Measurements from ENCODE around the gene EYA3.
A peak's percentile ranks its signal among the peaks of the same experiment; 100 is the strongest.

EYA3 gene

GRCh38 chr1:28108001-28108400, 19.6 kb upstream of the EYA3 start:
- Histone ChIP-seq H3K18ac (ENCODE audit: low read length) (no peak overlapping the region), H3K4ac (ENCODE audit: low read depth, low read length) (no peak overlapping the region), H3K23ac (ENCODE audit: low read length) (no peak overlapping the region), H3K4me2 (ENCODE audit: low read length) (no peak overlapping the region), H3K4me3 (ENCODE audit: low read length) (no peak overlapping the region), H3K9ac (ENCODE audit: low read length) (no peak overlapping the region), H3K79me1 (ENCODE audit: low read length) (no peaks in the 10 kb centered on the region), H3K4me1 (ENCODE audit: control insufficient read depth, low read depth, low read length) (peaks cover 2% of the 10 kb centered on the region), H2BK5ac (ENCODE audit: low read length) (no peak overlapping the region), H3K36me3 (ENCODE audit: control insufficient read depth, insufficient read depth, low read length) (no peaks in the 10 kb centered on the region), H4K8ac (ENCODE audit: low read depth, low read length) (no peak overlapping the region), H3K27me3 (ENCODE audit: insufficient read depth, low read length, poor library complexity) (no peaks in the 10 kb centered on the region), H4K5ac (ENCODE audit: low read length) (no peak overlapping the region), H3K79me2 (ENCODE audit: control insufficient read depth, insufficient read depth, low read length) (no peaks in the 10 kb centered on the region), H2BK15ac (replicated peaks; ENCODE audit: low read depth) (no peak overlapping the region), H3K27ac (ENCODE audit: low read depth, low read length) (no peak overlapping the region), H2BK120ac (ENCODE audit: low read depth, low read length) (no peak overlapping the region), H2AK5ac (ENCODE audit: low read length) (no peak overlapping the region), H3K56ac (ENCODE audit: low read length) (no peak overlapping the region)
- no CpG with 5 or more reads among the region's 2 CpGs for WGBS (ENCODE audit: extremely low coverage, insufficient coverage, low lambda C conversion rate)
- no peak for DNase-seq

DNA sequence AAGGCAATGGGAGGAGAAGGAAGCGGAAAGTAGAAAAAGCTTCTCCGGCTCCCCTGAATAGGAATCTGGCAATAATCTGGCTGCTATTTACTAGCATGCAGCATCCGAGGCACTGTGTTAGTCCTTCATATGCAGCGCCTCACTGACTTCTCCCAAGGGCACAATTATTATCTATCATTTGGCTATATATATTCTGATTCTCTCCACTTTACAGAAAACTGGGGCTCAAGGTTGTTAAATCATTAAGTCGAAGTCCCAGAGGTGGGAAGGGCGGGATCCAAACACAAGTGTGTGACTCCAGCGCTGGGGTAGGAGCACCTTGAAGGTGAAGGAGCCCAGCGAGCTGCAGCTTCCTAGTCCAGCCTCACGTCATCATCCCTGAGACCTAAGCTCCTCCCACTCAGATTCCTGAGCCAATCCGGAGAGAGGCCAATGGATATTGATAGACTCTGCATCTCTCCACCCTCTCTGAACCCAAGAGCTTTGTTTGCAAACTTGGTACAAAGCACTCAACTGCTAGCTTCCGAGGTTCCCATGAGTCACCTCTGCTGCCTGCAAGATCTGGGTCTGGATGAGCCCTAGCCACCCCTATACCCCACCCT, 16.6 kb upstream of the EYA3 start:
- peak; percentile 95 for DNase-seq
- Histone ChIP-seq H3K79me2 (ENCODE audit: control insufficient read depth, insufficient read depth, low read length) (no peaks in the 10 kb centered on the region), H3K9ac (ENCODE audit: low read length) (peak overlapping the region; percentile 55), H3K23ac (ENCODE audit: low read length) (no peak overlapping the region), H4K8ac (ENCODE audit: low read depth, low read length) (no peak overlapping the region), H2BK120ac (ENCODE audit: low read depth, low read length) (no peak overlapping the region), H2BK5ac (ENCODE audit: low read length) (no peak overlapping the region), H4K5ac (ENCODE audit: low read length) (no peak overlapping the region), H3K27ac (ENCODE audit: low read depth, low read length) (no peak overlapping the region), H2AK5ac (ENCODE audit: low read length) (no peak overlapping the region), H3K36me3 (ENCODE audit: control insufficient read depth, insufficient read depth, low read length) (no peaks in the 10 kb centered on the region), H3K4ac (ENCODE audit: low read depth, low read length) (no peak overlapping the region), H3K27me3 (ENCODE audit: insufficient read depth, low read length, poor library complexity) (no peaks in the 10 kb centered on the region), H3K18ac (ENCODE audit: low read length) (no peak overlapping the region), H3K4me3 (ENCODE audit: low read length) (no peak overlapping the region), H3K4me1 (ENCODE audit: control insufficient read depth, low read depth, low read length) (peaks cover 2% of the 10 kb centered on the region), H3K79me1 (ENCODE audit: low read length) (no peaks in the 10 kb centered on the region), H3K56ac (ENCODE audit: low read length) (peak overlapping the region; percentile 62), H2BK15ac (replicated peaks; ENCODE audit: low read depth) (no peak overlapping the region), H3K4me2 (ENCODE audit: low read length) (peak overlapping the region; percentile 7)
- no CpG with 5 or more reads among the region's 11 CpGs for WGBS (ENCODE audit: extremely low coverage, insufficient coverage, low lambda C conversion rate)

- no peaks in the 10 kb centered on the region for H3K27me3 ChIP-seq (ENCODE audit: insufficient read depth, low read length, poor library complexity)
- H3K27ac ChIP-seq (ENCODE audit: low read depth, low read length) = no peak overlapping the region
- WGBS (ENCODE audit: extremely low coverage, insufficient coverage, low lambda C conversion rate) = no CpG with 5 or more reads among the region's 1 CpG
Observed at GRCh38 chr1:28102189-28102588, 13.8 kb upstream of the EYA3 start.

GRCh38 chr1:28099050-28099769, 10.8 kb upstream of the EYA3 start:
- Histone ChIP-seq H3K79me2 (ENCODE audit: control insufficient read depth, insufficient read depth, low read length) (no peaks in the 10 kb centered on the region), H3K4me3 (ENCODE audit: low read length) (no peak overlapping the region), H3K4me1 (ENCODE audit: control insufficient read depth, low read depth, low read length) (no peaks in the 10 kb centered on the region), H4K5ac (ENCODE audit: low read length) (no peak overlapping the region), H3K79me1 (ENCODE audit: low read length) (no peaks in the 10 kb centered on the region), H3K4ac (ENCODE audit: low read depth, low read length) (no peak overlapping the region), H3K18ac (ENCODE audit: low read length) (no peak overlapping the region), H3K4me2 (ENCODE audit: low read length) (no peak overlapping the region), H3K23ac (ENCODE audit: low read length) (no peak overlapping the region), H4K8ac (ENCODE audit: low read depth, low read length) (no peak overlapping the region), H2AK5ac (ENCODE audit: low read length) (no peak overlapping the region), H2BK5ac (ENCODE audit: low read length) (no peak overlapping the region), H3K36me3 (ENCODE audit: control insufficient read depth, insufficient read depth, low read length) (no peaks in the 10 kb centered on the region), H2BK120ac (ENCODE audit: low read depth, low read length) (no peak overlapping the region), H3K27me3 (ENCODE audit: insufficient read depth, low read length, poor library complexity) (no peaks in the 10 kb centered on the region), H2BK15ac (replicated peaks; ENCODE audit: low read depth) (no peak overlapping the region), H3K9ac (ENCODE audit: low read length) (no peak overlapping the region), H3K27ac (ENCODE audit: low read depth, low read length) (no peak overlapping the region), H3K56ac (ENCODE audit: low read length) (no peak overlapping the region)
- no CpG with 5 or more reads among the region's 5 CpGs for WGBS (ENCODE audit: extremely low coverage, insufficient coverage, low lambda C conversion rate)
- DNase-seq = no peak

More at GRCh38 chr1:28102189-28102588, 13.8 kb upstream of the EYA3 start:
- H3K79me1 ChIP-seq (ENCODE audit: low read length) = no peaks in the 10 kb centered on the region
- no peaks in the 10 kb centered on the region for H3K36me3 ChIP-seq (ENCODE audit: control insufficient read depth, insufficient read depth, low read length)
- no peak overlapping the region for H3K56ac ChIP-seq (ENCODE audit: low read length)
- H2BK5ac ChIP-seq (ENCODE audit: low read length) = no peak overlapping the region
- H2BK15ac ChIP-seq (replicated peaks; ENCODE audit: low read depth) = no peak overlapping the region
- H3K79me2 ChIP-seq (ENCODE audit: control insufficient read depth, insufficient read depth, low read length) = no peaks in the 10 kb centered on the region
- H2AK5ac ChIP-seq (ENCODE audit: low read length) = no peak overlapping the region
- H3K4me2 ChIP-seq (ENCODE audit: low read length) = no peak overlapping the region
- no peak overlapping the region for H3K4me3 ChIP-seq (ENCODE audit: low read length)
- DNase-seq = no peak
- no peak overlapping the region for H3K4ac ChIP-seq (ENCODE audit: low read depth, low read length)
- peaks cover 2% of the 10 kb centered on the region for H3K4me1 ChIP-seq (ENCODE audit: control insufficient read depth, low read depth, low read length)
- no peak overlapping the region for H2BK120ac ChIP-seq (ENCODE audit: low read depth, low read length)
- no peak overlapping the region for H3K23ac ChIP-seq (ENCODE audit: low read length)
- H4K5ac ChIP-seq (ENCODE audit: low read length) = no peak overlapping the region
- no peak overlapping the region for H4K8ac ChIP-seq (ENCODE audit: low read depth, low read length)
- no peak overlapping the region for H3K9ac ChIP-seq (ENCODE audit: low read length)
- H3K18ac ChIP-seq (ENCODE audit: low read length) = no peak overlapping the region

GRCh38 chr1:28097100-28097472, 8.7 kb upstream of the EYA3 start:
- H3K4me3 ChIP-seq (ENCODE audit: low read length) = no peak overlapping the region
- no peaks in the 10 kb centered on the region for H3K4me1 ChIP-seq (ENCODE audit: control insufficient read depth, low read depth, low read length)
- DNase-seq = no peak
- no peak overlapping the region for H4K5ac ChIP-seq (ENCODE audit: low read length)
- no peaks in the 10 kb centered on the region for H3K36me3 ChIP-seq (ENCODE audit: control insufficient read depth, insufficient read depth, low read length)
- no peak overlapping the region for H2BK5ac ChIP-seq (ENCODE audit: low read length)
- H3K9ac ChIP-seq (ENCODE audit: low read length) = no peak overlapping the region
- no peak overlapping the region for H3K56ac ChIP-seq (ENCODE audit: low read length)
- no peaks in the 10 kb centered on the region for H3K79me2 ChIP-seq (ENCODE audit: control insufficient read depth, insufficient read depth, low read length)
- no peak overlapping the region for H2BK15ac ChIP-seq (replicated peaks; ENCODE audit: low read depth)
- H2AK5ac ChIP-seq (ENCODE audit: low read length) = no peak overlapping the region
- no CpG with 5 or more reads among the region's 4 CpGs for WGBS (ENCODE audit: extremely low coverage, insufficient coverage, low lambda C conversion rate)
- H3K27ac ChIP-seq (ENCODE audit: low read depth, low read length) = no peak overlapping the region
- no peak overlapping the region for H3K4ac ChIP-seq (ENCODE audit: low read depth, low read length)
- no peaks in the 10 kb centered on the region for H3K79me1 ChIP-seq (ENCODE audit: low read length)
- H4K8ac ChIP-seq (ENCODE audit: low read depth, low read length) = no peak overlapping the region
- no peaks in the 10 kb centered on the region for H3K27me3 ChIP-seq (ENCODE audit: insufficient read depth, low read length, poor library complexity)
- no peak overlapping the region for H3K18ac ChIP-seq (ENCODE audit: low read length)
- H2BK120ac ChIP-seq (ENCODE audit: low read depth, low read length) = no peak overlapping the region
- no peak overlapping the region for H3K4me2 ChIP-seq (ENCODE audit: low read length)
- no peak overlapping the region for H3K23ac ChIP-seq (ENCODE audit: low read length)
